Fibroblast of mammary gland (primary cell): ENCODE data around the gene RAB7A.

Source experiments
- DNase-seq: peaks from one replicate; pipeline ENCODE4 v3.0.0-alpha.2; 2010; ENCODE audit warnings: low read depth
- H3K4me3 ChIP-seq: 2 replicates; pipeline ENCODE4 v1.5.1; 2011; ENCODE audit warnings: low read depth, mild to moderate bottlenecking, low read length, moderate library complexity; ENCODE audit not compliant: control insufficient read depth
- TF ChIP-seq, protein P1 (sequence below): conservative IDR thresholded peaks from 2 replicates; pipeline ENCODE4 v1.5.1; 2011; ENCODE audit warnings: low read depth, low read length, inconsistent platforms; ENCODE audit not compliant: control insufficient read depth, insufficient read depth

RAB7A gene

GRCh38 chr3:128849911-128850455, 124.0 kb downstream of the RAB7A start:
- TF ChIP-seq, protein P1, sequence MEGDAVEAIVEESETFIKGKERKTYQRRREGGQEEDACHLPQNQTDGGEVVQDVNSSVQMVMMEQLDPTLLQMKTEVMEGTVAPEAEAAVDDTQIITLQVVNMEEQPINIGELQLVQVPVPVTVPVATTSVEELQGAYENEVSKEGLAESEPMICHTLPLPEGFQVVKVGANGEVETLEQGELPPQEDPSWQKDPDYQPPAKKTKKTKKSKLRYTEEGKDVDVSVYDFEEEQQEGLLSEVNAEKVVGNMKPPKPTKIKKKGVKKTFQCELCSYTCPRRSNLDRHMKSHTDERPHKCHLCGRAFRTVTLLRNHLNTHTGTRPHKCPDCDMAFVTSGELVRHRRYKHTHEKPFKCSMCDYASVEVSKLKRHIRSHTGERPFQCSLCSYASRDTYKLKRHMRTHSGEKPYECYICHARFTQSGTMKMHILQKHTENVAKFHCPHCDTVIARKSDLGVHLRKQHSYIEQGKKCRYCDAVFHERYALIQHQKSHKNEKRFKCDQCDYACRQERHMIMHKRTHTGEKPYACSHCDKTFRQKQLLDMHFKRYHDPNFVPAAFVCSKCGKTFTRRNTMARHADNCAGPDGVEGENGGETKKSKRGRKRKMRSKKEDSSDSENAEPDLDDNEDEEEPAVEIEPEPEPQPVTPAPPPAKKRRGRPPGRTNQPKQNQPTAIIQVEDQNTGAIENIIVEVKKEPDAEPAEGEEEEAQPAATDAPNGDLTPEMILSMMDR = peak; percentile 29
- DNase-seq = peak; percentile 47
- no peak overlapping the region for H3K4me3 ChIP-seq

GRCh38 chr3:128850544-128850943, 124.6 kb downstream of the RAB7A start:
- TF ChIP-seq, protein P1 = no peak
- no peak overlapping the region for H3K4me3 ChIP-seq

GRCh38 chr3:128851601-128852000, 125.6 kb downstream of the RAB7A start:
- no peak overlapping the region for H3K4me3 ChIP-seq
- TF ChIP-seq, protein P1 = no peak

More at GRCh38 chr3:128850544-128850943, 124.6 kb downstream of the RAB7A start:
- no peak for DNase-seq

DNA sequence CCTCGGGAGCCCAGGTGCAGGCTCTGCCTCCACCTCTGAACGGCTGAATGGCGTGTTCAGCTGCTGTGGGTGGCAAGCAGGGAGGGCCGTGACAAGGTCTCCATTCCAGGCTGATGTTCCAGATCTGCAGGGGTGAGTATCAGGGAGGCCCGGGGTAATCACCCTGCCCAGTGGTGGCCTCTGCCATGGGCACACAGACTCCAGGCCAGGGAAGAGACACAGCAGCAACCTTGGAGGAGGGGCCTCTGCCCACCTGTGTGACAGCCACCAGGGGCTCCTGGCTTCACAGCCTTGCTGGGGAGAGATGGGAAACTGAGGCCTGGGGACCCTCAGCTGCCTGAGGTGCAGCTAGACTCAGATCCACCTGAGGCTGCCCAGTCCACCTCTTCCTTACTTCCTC, 127.8 kb downstream of the RAB7A start:
- no peak overlapping the region for H3K4me3 ChIP-seq
- DNase-seq = no peak
- TF ChIP-seq, protein P1 = no peak

More at GRCh38 chr3:128851601-128852000, 125.6 kb downstream of the RAB7A start:
- no peak for DNase-seq

- no peak for DNase-seq
- TF ChIP-seq, protein P1 = no peak
- H3K4me3 ChIP-seq = no peak overlapping the region
These were observed 128.5 kb downstream of the RAB7A start for GRCh38 chr3:128854475-128854874.

DNA sequence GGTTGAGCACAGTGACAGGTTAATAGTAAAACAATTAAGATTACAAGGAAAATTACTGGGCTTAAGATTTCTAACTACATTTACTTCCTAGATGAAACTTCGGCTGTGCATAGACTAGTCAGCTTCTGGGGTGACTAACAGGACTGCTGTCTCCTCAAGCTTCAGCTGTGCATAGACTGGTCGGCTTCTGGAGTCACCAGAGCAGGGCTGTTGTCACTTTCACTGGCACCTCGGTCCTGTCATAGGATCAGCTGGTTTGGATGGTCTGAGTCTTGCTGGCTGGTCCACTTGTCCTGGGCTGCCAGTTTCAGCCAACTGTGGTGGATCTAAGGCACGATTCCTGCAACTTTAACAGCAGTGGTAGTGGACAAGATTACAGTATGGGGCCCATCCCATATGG, 129.6 kb downstream of the RAB7A start:
- no peak for DNase-seq
- TF ChIP-seq, protein P1 = no peak
- no peak overlapping the region for H3K4me3 ChIP-seq

GRCh38 chr3:128858167-128858566, 132.2 kb downstream of the RAB7A start:
- no peak for DNase-seq
- TF ChIP-seq, protein P1 = no peak
- no peak overlapping the region for H3K4me3 ChIP-seq
